Muscle of back (tissue), 10 donors: ENCODE measurements around the gene AJM1. TPM values are rescaled to one million over a fixed set of nuclear protein-coding genes. Genes with fewer than 3 reads are reported as not detected.

ENCODE experiments used
- polyA plus RNA-seq, 10 donors: library from polyadenylated mRNA; unstranded; fragments of 120-200 nt; gene quantifications; one replicate each; pipeline ENCODE4 v1.2.1, GENCODE V29; 2013; ENCODE audit not compliant: insufficient read length in 10 of 10

The AJM1 gene
- polyA plus RNA-seq, 10 donors = 1.3 to 2.1 (median 1.7) TPM

Other genes with a start within 250 kb of the AJM1 start
- gene EGFL7, start 179.6 kb upstream of the AJM1 start, polyA plus RNA-seq = 10 to 100 TPM; 45.3 to 73.9 (median 55.6) TPM
- gene AGPAT2, start 155.0 kb upstream of the AJM1 start, polyA plus RNA-seq = 10 to 100 TPM in 7 of 10 donors, 1 to 10 TPM in 3; 7.2 to 15.7 (median 11.3) TPM
- 10 to 100 TPM; 12.0 to 23.5 (median 15.4) TPM for gene DIPK1B, start 129.9 kb upstream of the AJM1 start, polyA plus RNA-seq
- 10 to 100 TPM in 3 of 10 donors, 1 to 10 TPM in 7; 2.4 to 17.8 (median 8.8) TPM for gene LCN10, start 99.5 kb upstream of the AJM1 start, polyA plus RNA-seq
- gene LCN6, start 94.0 kb upstream of the AJM1 start, polyA plus RNA-seq = under 1 TPM in 1 of 10 donors, not detected in 9; 0.33 TPM
- 10 to 100 TPM in 2 of 10 donors, 1 to 10 TPM in 8; 1.1 to 10.8 (median 7.8) TPM for gene LCN8, start 84.2 kb upstream of the AJM1 start, polyA plus RNA-seq
- under 1 TPM; 0.22 to 0.95 (median 0.52) TPM for gene LCN15, start 78.0 kb upstream of the AJM1 start, polyA plus RNA-seq
- 10 to 100 TPM; 24.8 to 43.7 (median 34.1) TPM for gene TMEM141, start 51.1 kb upstream of the AJM1 start, polyA plus RNA-seq
- gene CCDC183, start 46.1 kb upstream of the AJM1 start, polyA plus RNA-seq = 1 to 10 TPM; 1.1 to 3.3 (median 1.9) TPM
- 10 to 100 TPM; 41.0 to 59.7 (median 50.7) TPM for gene RABL6, start 34.5 kb upstream of the AJM1 start, polyA plus RNA-seq
- gene PHPT1, start 6.9 kb downstream of the AJM1 start, polyA plus RNA-seq = 100 to 1,000 TPM in 4 of 10 donors, 10 to 100 TPM in 6; 63.9 to 118 (median 81.7) TPM
- gene MAMDC4, start 9.9 kb downstream of the AJM1 start, polyA plus RNA-seq = 1 to 10 TPM; 2.0 to 5.6 (median 3.9) TPM
- 100 to 1,000 TPM; 236 to 394 (median 310) TPM for gene EDF1, start 23.8 kb downstream of the AJM1 start, polyA plus RNA-seq
- 10 to 100 TPM in 2 of 10 donors, 1 to 10 TPM in 8; 8.1 to 10.7 (median 9.6) TPM for gene TRAF2, start 44.0 kb downstream of the AJM1 start, polyA plus RNA-seq
- 10 to 100 TPM; 27.4 to 47.9 (median 34.4) TPM for gene FBXW5, start 102.3 kb downstream of the AJM1 start, polyA plus RNA-seq
- 1 to 10 TPM in 1 of 10 donors, under 1 TPM in 8, not detected in 1; 0.29 to 1.0 (median 0.51) TPM for gene C8G, start 102.8 kb downstream of the AJM1 start, polyA plus RNA-seq
- 1 to 10 TPM in 3 of 10 donors, under 1 TPM in 7; 0.25 to 1.2 (median 0.68) TPM for gene LCN12, start 109.8 kb downstream of the AJM1 start, polyA plus RNA-seq
- 10 to 100 TPM in 8 of 10 donors, 1 to 10 TPM in 2; 2.3 to 36.3 (median 17.1) TPM for gene PTGDS, start 135.0 kb downstream of the AJM1 start, polyA plus RNA-seq
- gene LCNL1, start 140.5 kb downstream of the AJM1 start, polyA plus RNA-seq = 1 to 10 TPM in 3 of 10 donors, under 1 TPM in 7; 0.14 to 1.1 (median 0.66) TPM
- gene PAXX, start 149.9 kb downstream of the AJM1 start, polyA plus RNA-seq = 10 to 100 TPM; 11.8 to 28.5 (median 21.6) TPM
- 1 to 10 TPM in 2 of 10 donors, under 1 TPM in 6, not detected in 2; 0.28 to 4.7 (median 0.54) TPM for gene CLIC3, start 154.1 kb downstream of the AJM1 start, polyA plus RNA-seq
- gene ABCA2, start 185.8 kb downstream of the AJM1 start, polyA plus RNA-seq = 10 to 100 TPM; 11.5 to 18.7 (median 16.7) TPM
- under 1 TPM in 4 of 10 donors, not detected in 6; 0.10 to 0.48 (median 0.12) TPM for gene FUT7, start 189.6 kb downstream of the AJM1 start, polyA plus RNA-seq
- 10 to 100 TPM; 28.5 to 53.0 (median 38.4) TPM for gene NPDC1, start 203.7 kb downstream of the AJM1 start, polyA plus RNA-seq
- 10 to 100 TPM in 6 of 10 donors, 1 to 10 TPM in 4; 7.5 to 16.5 (median 12.1) TPM for gene ENTPD2, start 211.6 kb downstream of the AJM1 start, polyA plus RNA-seq
- 1 to 10 TPM; 1.9 to 7.1 (median 3.9) TPM for gene SAPCD2, start 228.1 kb downstream of the AJM1 start, polyA plus RNA-seq
- 1 to 10 TPM; 1.5 to 3.0 (median 2.0) TPM for gene UAP1L1, start 235.0 kb downstream of the AJM1 start, polyA plus RNA-seq
- gene MAN1B1, start 244.5 kb downstream of the AJM1 start, polyA plus RNA-seq = 10 to 100 TPM; 31.3 to 54.4 (median 41.1) TPM